ENCODE data around the gene TADA1.
"Not testable (repeated sequence)": the region's sequence is repeated elsewhere in the genome, so short reads cannot be mapped to it uniquely, and the experiment has no call there.

Gene TADA1

DNA sequence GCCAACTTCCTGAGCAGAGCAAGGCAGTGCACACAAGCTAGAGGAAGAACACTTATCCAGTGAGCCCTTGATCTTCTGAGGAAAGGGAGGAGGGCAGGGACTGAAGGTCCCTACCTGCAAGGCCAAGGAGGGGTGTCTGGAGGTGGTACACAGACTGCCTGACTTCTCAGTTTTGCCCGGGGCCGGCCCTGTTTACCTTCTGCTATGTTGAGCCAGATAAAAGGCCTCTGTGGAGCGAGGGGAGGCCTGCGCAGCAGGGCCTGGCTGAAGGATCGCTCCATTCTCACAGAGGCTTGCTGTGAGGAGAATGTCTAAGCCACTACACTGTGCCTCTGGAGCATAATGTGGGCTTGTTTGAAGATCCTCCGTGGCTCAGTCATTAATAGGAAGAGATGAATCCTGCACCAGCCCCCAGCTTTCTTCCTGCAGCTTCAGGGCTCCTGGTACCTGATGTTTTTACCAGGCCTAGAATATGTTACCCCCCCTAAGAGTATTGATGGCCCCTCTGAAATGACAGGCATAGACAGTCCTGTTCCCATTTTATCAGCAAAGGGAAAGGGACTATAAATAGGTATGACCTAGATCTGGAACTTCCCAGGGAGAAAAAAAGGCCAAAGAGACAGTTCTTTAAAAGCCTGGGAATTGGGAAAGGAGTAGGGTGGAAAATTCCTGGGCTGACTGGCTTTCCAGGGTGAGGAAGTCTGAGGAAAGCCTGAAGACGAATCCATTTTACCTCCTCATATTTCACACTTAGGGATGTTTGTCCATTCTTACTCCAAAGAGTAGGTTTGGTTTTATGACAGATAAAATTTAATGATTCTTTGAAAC lies 32.1 kb downstream of the TADA1 start:
- peak; percentile 71 for DNase-seq (ENCODE audit: low spot score)

DNA sequence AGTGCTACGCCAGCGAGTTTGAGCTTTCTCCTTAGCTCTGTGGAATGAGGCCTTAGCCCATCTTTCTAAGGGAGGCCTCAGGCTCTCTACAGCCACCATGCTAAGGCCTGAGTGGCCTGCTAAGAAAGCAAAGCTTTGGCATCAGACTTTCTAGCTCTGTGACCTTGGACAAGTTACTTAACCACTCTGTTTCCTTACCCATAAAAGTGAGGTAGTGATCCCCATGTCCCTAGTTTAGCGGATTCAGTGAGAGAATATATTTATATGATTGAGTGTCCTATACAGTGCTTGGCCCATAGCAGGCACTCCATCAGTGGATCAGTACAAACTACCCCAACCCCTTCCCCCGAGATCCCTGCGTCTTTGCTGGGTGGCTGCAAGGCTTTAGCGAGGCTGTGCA lies 32.7 kb downstream of the TADA1 start:
- DNase-seq (ENCODE audit: low spot score) = no peak

DNA sequence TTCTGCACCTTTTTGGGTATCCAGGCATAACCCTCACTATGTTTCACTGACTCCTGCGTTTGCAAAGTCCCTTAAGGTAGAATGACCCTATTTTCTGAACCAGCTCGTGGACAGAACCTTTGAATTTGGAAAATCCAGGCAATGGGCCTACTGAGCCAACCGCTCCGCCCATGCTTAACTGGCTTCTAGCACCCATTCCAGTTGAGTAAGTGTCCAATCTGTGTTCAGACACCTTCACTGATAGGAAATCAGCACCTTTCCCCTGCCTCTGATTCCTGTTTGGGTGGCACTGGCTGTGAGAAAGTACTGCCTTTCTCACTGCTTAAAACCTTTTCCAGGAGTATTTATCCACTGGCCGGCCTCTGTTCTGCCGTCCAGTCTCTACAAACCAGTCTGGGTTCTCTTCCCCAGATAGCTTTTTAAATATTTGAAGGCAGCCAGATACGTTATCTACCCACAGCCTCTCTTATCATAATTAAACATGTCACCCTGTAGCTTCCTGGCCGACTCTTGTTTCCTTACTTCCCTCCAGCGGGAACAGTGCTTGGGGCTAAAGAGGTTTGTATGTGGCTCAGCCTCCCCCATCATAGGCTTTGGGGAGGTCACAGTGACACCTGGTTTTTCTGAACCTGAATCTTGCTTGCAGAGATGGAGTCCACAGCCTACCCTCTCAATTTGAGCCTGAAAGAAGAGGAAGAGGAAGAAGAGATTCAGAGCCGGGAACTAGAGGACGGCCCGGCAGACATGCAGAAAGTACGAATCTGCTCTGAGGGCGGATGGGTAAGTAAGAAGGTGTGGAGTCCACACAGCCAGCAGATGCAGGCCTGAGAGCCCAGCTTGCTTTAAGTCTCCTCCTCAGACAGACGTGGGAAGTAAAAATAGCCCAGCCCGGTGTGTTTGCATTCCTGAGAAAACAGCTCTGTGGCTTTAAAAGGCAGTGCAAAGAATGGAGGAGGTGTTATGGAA lies 35.5 kb downstream of the TADA1 start:
- DNase-seq (ENCODE audit: low spot score) = peak; percentile 37

DNA sequence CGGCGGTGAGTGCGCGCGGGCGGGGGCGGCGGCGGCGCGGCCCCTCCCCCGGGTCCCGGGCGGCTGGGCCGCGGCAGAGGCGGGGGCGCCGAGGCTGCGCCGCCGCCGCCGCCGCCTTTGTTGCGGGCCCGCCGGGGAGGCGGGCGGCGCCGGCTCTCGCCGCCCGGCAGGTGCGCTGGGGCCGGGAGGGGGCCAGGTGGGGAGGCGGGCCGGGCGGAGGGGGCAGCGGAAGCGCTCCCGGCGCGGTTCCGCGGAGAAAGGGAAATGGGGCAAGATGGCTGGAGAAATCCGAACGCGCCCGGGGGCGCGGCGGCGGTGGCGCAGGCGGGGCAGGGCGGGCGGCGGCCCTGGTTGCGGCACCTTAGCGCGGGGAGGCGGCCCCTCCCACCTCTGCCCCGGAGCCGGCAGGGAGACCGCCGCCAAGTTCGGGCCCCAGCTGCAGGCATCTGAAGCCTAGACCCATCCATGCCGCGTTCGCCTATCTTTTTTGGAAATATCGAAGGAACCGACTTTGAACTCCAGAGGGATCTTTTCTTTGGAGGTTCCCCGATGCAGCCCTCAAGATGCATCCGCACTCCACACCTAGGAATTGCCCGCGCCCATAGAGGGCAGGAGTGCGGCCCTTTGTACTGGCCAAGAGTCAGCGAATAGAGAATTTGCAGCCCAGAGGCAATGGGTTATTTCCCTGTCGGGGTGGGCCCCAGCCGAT lies 36.3 kb downstream of the TADA1 start:
- peak; percentile 53 for DNase-seq (ENCODE audit: low spot score)

DNA sequence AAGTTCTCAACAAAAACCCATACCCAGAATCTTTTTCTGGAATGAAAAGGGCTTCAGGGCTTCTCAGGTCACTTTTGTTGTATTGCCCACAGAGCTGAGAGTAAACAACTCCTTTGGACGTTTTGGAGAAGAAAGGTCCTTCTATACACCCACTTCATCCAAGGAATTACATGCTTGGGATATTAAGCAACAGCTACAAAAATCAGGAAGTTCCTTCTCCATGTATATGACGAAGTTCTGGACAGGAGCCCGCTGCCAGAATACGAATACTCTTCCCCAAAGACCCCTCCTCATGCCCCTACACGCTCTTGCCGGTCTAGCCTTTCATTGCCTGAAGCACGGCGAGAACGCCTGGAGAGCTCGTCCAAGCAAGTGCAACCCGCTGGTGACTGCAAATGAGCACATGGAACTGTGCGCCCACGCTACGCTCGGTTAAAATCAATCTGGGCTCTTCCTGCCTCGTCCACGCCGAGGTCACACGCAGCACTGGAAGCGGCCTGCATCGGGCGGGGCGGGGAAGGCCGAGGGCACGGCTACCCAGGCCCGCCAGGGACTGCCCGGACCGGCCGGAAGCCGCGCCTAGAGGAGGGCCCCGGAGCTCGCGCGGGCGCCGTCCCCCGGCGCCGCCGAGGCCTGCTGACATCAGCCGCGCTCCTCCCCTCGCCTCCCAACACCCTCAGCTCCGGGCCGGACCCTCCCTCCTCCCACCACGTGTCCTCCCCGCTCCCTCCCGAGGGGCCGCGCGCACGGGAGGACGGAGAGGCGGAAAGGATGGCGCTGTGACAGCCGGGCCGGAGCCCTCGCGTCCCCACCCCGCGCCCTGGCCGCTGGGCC lies 37.1 kb downstream of the TADA1 start, which contains the start of gene POGK:
Gene POGK (plus strand): TSS at position 710 of the 834 bp plus-strand sequence. CDS start 1,482 bp downstream, outside the sequence.
- DNase-seq (ENCODE audit: low spot score) = peak; percentile 86

DNA sequence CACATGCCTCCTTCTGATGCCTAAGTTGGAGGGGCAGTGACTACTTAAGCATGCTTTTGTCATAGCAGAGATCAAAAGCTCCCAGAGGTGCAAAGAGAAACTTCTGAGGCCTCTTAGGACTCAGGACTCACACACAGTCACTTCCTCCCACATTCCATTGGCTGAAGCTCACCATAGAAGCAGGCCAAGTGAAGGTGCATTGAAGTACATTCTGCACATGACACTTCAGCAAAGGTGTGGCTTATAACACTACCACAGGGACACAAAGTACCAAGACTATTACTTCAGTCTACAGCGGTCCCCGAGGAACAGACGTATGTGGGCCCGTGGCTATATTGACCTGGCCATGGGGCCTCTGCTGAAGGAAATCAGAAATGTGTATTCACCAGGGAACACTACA lies 39.3 kb downstream of the TADA1 start:
- no peak for DNase-seq (ENCODE audit: low spot score)

DNA sequence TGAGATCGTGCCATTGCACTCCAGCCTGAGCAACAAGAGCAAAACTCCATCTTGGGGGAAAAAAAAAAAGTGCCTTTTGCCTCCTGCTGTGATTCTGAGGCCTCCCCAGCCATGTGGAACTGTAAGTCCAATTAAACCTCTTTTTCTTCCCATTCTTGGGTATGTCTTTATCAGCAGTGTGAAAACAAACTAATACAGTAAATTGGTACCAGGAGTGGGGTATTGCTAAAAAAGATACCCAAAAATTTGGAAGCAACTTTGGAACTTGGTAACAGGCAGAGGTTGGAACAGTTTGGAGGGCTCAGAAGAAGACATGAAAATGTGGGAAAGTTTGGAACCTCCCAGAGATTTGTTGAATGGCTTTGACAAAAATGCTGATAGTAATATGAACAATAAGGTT lies 46.3 kb downstream of the TADA1 start:
- not testable (repeated sequence) for DNase-seq (ENCODE audit: low spot score)

DNA sequence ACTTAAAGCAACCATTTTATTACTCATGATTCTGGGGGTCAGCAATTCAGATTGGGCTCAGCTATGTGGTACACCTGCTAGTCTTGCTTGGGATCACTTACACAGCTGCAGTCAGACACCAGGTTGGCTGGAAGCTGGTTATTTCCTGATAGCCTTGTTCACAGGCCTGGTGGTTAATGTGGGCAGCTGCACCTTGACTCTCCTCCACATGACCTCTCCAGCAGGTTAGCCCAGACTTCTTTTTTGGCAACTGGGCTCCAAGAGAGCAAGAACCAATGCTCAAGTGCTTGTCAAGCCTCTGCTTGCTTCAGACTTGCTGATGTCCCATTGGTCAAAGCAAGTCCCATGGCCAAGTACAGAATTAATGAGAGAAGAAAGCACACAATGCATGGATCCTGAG lies 48.6 kb downstream of the TADA1 start:
- no peak for DNase-seq (ENCODE audit: low spot score)

DNA sequence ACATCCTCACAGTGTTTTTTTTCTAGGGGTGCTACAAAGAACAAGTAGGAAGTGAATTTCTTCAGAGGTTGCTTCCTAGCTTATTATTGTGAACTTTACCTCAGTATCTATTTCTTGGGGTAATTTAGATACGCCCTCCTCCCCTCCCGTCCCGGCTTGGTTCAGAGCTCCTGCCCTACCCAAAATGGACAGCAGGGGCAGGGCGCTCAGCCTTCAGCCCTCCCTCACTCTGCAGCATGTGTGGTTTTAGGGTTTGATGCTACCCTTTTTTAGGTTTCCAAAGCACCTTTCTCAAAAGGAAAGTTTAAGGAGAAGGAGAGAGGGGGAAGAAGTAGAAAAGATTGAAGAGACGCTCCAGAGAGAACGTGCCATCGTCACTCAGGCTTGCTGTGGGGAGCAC lies 53.7 kb downstream of the TADA1 start:
- no peak for DNase-seq (ENCODE audit: low spot score)

DNA sequence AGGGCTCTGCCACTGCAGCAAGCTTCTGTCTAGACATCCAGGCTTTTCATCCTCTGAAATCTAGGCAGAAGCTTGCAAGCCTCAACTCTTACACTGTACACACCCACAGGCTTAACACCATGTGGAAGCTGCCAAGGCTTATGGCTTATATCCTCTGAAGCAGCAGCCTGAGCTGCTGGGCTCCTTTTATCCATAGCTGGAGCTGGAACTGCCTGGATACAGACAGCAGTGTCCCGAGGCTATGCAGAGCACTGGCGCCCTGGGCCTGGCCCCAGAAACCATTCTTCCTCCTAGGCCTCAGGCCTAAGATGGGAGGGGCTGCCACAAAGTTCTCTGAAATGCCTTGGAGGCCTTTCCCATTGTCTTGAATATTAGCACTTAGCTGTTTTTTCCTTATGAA lies 56.1 kb downstream of the TADA1 start:
- no peak for DNase-seq (ENCODE audit: low spot score)

DNA sequence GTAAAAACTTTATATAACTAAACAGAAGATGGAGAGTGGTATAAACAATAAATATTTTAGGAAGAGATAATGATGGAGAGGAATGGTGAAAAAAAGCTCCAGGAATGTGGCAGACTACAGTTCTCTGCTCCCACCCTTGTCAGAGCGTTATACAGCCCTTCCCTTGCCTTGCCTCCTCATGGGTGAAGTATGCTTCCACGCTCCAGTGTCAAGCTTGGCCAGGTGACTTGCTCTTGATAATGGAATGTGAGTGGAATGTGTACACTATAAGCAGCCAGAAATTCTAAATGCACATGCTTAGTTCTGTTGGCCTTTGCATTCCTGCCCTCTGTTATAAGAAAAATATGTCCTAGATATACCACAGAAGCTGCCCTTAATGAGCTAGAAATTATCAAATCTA lies 61.5 kb downstream of the TADA1 start:
- DNase-seq (ENCODE audit: low spot score) = no peak

DNA sequence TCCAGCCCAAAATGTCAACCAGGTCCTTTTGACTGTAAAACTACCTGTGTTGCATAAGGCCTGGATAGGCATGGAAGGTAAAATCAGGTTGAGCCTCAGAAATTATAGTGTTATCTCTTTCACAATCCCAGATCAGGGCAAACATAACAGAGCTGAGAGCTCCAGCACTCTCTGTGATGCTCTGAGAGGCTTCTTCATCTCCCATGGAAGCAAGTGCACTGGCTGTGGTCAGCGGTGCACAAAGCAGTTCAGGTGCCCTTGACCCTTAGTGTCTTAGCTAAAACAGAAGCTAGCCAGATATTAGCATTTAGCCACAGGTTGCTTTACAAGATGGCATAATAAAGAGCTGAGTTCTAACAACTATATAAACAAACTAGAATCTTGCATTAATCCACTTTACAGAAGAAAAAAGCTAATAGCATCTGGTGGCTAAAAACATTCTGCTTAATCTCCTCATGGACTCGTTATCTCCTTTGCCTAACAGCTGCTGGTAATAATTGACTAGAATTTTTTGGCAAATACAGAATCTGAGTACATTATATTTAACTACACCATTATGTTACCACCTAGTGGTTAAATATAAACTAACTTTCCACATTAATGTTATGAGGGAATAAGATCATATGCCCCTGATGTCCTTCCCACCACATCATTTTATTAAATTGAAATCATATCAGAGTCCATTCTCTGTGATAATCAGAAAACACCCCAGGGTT lies 62.4 kb downstream of the TADA1 start:
- DNase-seq (ENCODE audit: low spot score) = no peak

DNA sequence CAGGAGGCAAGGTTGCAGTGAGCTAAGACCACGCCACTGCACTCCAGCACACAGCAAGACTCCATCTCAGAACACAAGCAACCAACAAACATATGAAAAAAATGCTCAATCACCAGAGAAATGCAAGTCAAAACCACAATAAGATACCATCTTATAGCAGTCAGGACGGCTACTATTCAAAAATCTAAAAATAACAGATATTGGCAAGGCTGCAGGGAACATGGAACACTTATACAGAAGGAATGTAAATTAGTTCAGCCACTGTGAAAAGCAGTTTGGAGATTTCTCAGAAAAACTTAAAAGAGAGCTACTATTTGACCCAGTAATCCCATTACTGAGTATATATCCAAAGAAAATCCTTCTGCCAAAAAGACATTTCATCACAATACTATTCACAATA lies 64.4 kb downstream of the TADA1 start:
- no peak for DNase-seq (ENCODE audit: low spot score)

DNA sequence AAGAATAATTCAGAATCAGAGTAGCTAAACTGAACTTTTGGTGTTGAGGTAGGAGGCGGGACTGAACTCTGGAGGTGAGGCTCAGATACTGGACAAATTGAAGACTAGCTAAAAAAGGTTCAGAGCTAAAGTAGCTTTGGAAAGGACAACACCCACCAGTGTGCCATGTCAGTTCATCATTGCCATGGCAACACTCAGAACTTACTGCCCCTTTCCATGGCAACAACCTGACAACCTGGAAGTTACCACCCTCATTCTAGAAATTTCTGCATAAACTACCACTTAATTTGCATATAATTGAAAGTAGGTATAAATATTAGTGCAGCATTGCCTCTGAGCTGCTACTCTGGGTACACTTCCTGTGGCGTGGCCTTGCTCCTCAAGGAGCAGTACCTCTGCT lies 67.1 kb downstream of the TADA1 start:
- DNase-seq (ENCODE audit: low spot score) = no peak

All from cerebellar cortex (tissue), 1 donor.